K562 (cell line): Measurements from ENCODE around the gene PLEKHG5. TPM values are rescaled to one million over a fixed set of nuclear protein-coding genes. Genes with fewer than 3 reads are reported as not detected.

ENCODE experiments used
- DEAF1 ChIP-seq: fragments of 450-650 bp; formaldehyde crosslinking; IDR thresholded peaks from 2 replicates; pipeline ENCODE4 v1.4.0; 2020; ENCODE audit warnings: mild to moderate bottlenecking, moderate library complexity
- EWSR1 ChIP-seq: fragments of 450-650 bp; IDR thresholded peaks from 2 replicates; pipeline ENCODE4 v1.6.1; 2018; ENCODE audit warnings: borderline replicate concordance, mild to moderate bottlenecking, low read depth, moderate library complexity; ENCODE audit not compliant: partially characterized antibody
- HCFC1 ChIP-seq: IDR thresholded peaks from 2 replicates; pipeline ENCODE4 v1.6.1; 2012; ENCODE audit warnings: low read depth, low read length, improper control_type of control experiment
- HINFP ChIP-seq: fragments of 450-650 bp; conservative IDR thresholded peaks from 2 replicates; pipeline ENCODE4 v1.6.1; 2016; ENCODE audit warnings: missing genetic modification characterization, low read depth, mild to moderate bottlenecking, control low read depth, missing compliant biosample characterization
- KHSRP ChIP-seq: fragments of 450-650 bp; IDR thresholded peaks from 2 replicates; pipeline ENCODE4 v1.6.1; 2017
- MCM3 ChIP-seq: fragments of 450-650 bp; IDR thresholded peaks from 2 replicates; pipeline ENCODE4 v1.6.1; 2016
- NFATC3 ChIP-seq: fragments of 450-650 bp; IDR thresholded peaks from 2 replicates; pipeline ENCODE4 v1.6.1; 2017; ENCODE audit warnings: mild to moderate bottlenecking
- NFE2L1 ChIP-seq: fragments of 450-650 bp; IDR thresholded peaks from 2 replicates; pipeline ENCODE4 v1.6.1; 2016; ENCODE audit warnings: missing genetic modification characterization, low read depth, mild to moderate bottlenecking, missing compliant biosample characterization, moderate library complexity, borderline replicate concordance
- NR0B1 ChIP-seq: fragments of 450-650 bp; IDR thresholded peaks from one replicate; pipeline ENCODE4 v1.6.1; 2018; ENCODE audit warnings: mild to moderate bottlenecking, moderate library complexity; ENCODE audit not compliant: partially characterized antibody
- REST ChIP-seq, 2 experiments: fragments of 450-650 bp; formaldehyde crosslinking in 1 of 2; IDR thresholded peaks; 2 replicates each; pipeline versions ENCODE4 v1.4.0 to v1.6.1; 2014 to 2020; ENCODE audit warnings: mild to moderate bottlenecking in 2 of 2, borderline replicate concordance in 1 of 2, low read depth in 1 of 2
- TCF3 ChIP-seq: sonication (generic); formaldehyde crosslinking; IDR thresholded peaks from 2 replicates; pipeline ENCODE4 v1.4.0; 2020; ENCODE audit warnings: mild to moderate bottlenecking, missing genetic modification reagents
- TFAP4 ChIP-seq: sonication (generic); formaldehyde crosslinking; IDR thresholded peaks from 2 replicates; pipeline ENCODE4 v1.8.0; 2022; ENCODE audit warnings: missing genetic modification reagents, mild to moderate bottlenecking, moderate library complexity, borderline replicate concordance
- ZNF165 ChIP-seq: fragments of 250-450 bp; sonication (Bioruptor Pico); IDR thresholded peaks from 2 replicates; pipeline ENCODE4 v1.4.0; 2020; ENCODE audit warnings: borderline replicate concordance
- ZNF239 ChIP-seq: fragments of 250-450 bp; sonication (Bioruptor Pico); IDR thresholded peaks from 2 replicates; pipeline ENCODE4 v1.4.0; 2020; ENCODE audit warnings: mild to moderate bottlenecking
- ZZZ3 ChIP-seq: fragments of 450-650 bp; IDR thresholded peaks from 2 replicates; pipeline ENCODE4 v1.6.1; 2016; ENCODE audit warnings: antibody characterized with exemption, mild to moderate bottlenecking, moderate library complexity
- polyA plus RNA-seq, 8 experiments: library from polyadenylated mRNA; depleted of rRNA in 4 of 8; stranded (reverse) in 5 of 8; unstranded in 3 of 8; fragments of >200 nt; fragmentation: Nextera tagmentation in 2 of 8; fragmentation: Illumina TruSeq in 1 of 8; extraction: Ambion mirVana in 2 of 8; extraction: Trizol in 1 of 8; gene quantifications; 2 replicates each; pipeline versions ENCODE4 v1.2.1 to v1.2.3, GENCODE V29; 2011 to 2014; ENCODE audit warnings: inconsistent platforms in 1 of 8, missing spikeins in 1 of 8
- total RNA-seq, 7 experiments: library from RNA; depleted of rRNA in 6 of 7; stranded (reverse); fragments of >200 nt in 6 of 7; fragmentation: Illumina TruSeq in 2 of 7; extraction: Trizol in 2 of 7; gene quantifications; 2 replicates each; pipeline versions ENCODE4 v1.2.1 to v1.2.3, GENCODE V29; 2011 to 2021; ENCODE audit warnings: low replicate concordance in 1 of 7

The PLEKHG5 gene
- total and polyA plus RNA-seq, 9 of the 15 experiments (the other 6 are each of a cell fraction or from before 2014, with no cell fraction given), result 0.04 to 0.29 (median 0.09) TPM; not detected in 3

- peak; percentile 82; the same call in 1 of the 2 replicates for TF ChIP-seq ZZZ3
- peak; percentile 31; the same call in 1 of the 2 replicates for TF ChIP-seq REST (IDR thresholded peaks at IDR 0.05; ENCODE audit: borderline replicate concordance)
- no peak for TF ChIP-seq REST (CRISPR knock-in tag; IDR thresholded peaks at IDR 0.05; ENCODE audit: low read depth)
- no peak for TF ChIP-seq DEAF1
- no peak for TF ChIP-seq ZNF239 (CRISPR knock-in tag)
- no peak for TF ChIP-seq TCF3 (CRISPR knock-in tag)
- no peak for TF ChIP-seq ZNF165 (CRISPR knock-in tag)
- TF ChIP-seq MCM3, result no peak
- TF ChIP-seq KHSRP, result no peak
- TF ChIP-seq HINFP, result no peak
- no peak for TF ChIP-seq NFATC3
- peak; percentile 35; the same call in 1 of the 2 replicates for TF ChIP-seq HCFC1
- no peak for TF ChIP-seq EWSR1
- TF ChIP-seq TFAP4 (CRISPR knock-in tag), result peak; percentile 69
- no peak for TF ChIP-seq NFE2L1
- no peak for TF ChIP-seq NR0B1
Observed at GRCh38 chr1:6523566-6523965, 32.1 kb upstream of the PLEKHG5 start (continued).
